ENCODE data around the gene ANK3.

GRCh38 chr10:60148266-60148840 is 241.3 kb downstream of the ANK3 start:
- TF ChIP-seq CTCF (IDR thresholded peaks at IDR 0.05; ENCODE audit: extremely low read depth in 1 of 2, insufficient read depth in 1 of 2, low read depth in 1 of 2, low read length in 2 of 2) (no peak), FOS (IDR thresholded peaks at IDR 0.05; ENCODE audit: borderline replicate concordance, insufficient read depth, low read length) (peak; percentile 67), POLR2A (IDR thresholded peaks at IDR 0.05; ENCODE audit: low read depth, low read length) (no peak), POLR2AphosphoS5 (IDR thresholded peaks at IDR 0.05; ENCODE audit: insufficient read depth, low read depth, low read length) (no peak)
